ENCODE results near the gene USP25.

Gene USP25

GRCh38 chr21:15839601-15840000, 109.8 kb downstream of the USP25 start:
- TF ChIP-seq CTCF (IDR thresholded peaks at IDR 0.05), result no peak

GRCh38 chr21:15840406-15840805, 110.6 kb downstream of the USP25 start:
- TF ChIP-seq CTCF (IDR thresholded peaks at IDR 0.05), result no peak

- TF ChIP-seq CTCF (IDR thresholded peaks at IDR 0.05), result no peak
Measured at GRCh38 chr21:15841856-15842564, 112.2 kb downstream of the USP25 start.

- TF ChIP-seq CTCF (IDR thresholded peaks at IDR 0.05), result no peak
Measured at GRCh38 chr21:15842565-15842880, 112.7 kb downstream of the USP25 start.

- no peak for TF ChIP-seq CTCF (IDR thresholded peaks at IDR 0.05)
Measured at GRCh38 chr21:15843766-15844165, 114.0 kb downstream of the USP25 start.

GRCh38 chr21:15848634-15849560, 119.1 kb downstream of the USP25 start:
- no peak for TF ChIP-seq CTCF (IDR thresholded peaks at IDR 0.05)

GRCh38 chr21:15849927-15850326, 120.1 kb downstream of the USP25 start:
- no peak for TF ChIP-seq CTCF (IDR thresholded peaks at IDR 0.05)
